GM21515 (cell line): Measurements from ENCODE around the gene PDZRN4.

Experiments
- ATAC-seq: cut with Tn5 transposase; IDR thresholded peaks from one replicate; pipeline ENCODE4 v1.9.1; 2021; ENCODE audit not compliant: unreplicated experiment

PDZRN4 gene

GRCh38 chr12:41621291-41621690 is 433.2 kb downstream of the PDZRN4 start:
- no peak for ATAC-seq
